GM23338 (cell line): ENCODE measurements around the gene FASTK. TPM values are rescaled to one million over a fixed set of nuclear protein-coding genes. Genes with fewer than 3 reads are reported as not detected.

Experiments
- ATAC-seq: fragments of 200-7000 bp; cut with Tn5 transposase; 3 replicates; pipeline ENCODE4 v1.9.1; 2020
- DNase-seq: peaks from one replicate; pipeline ENCODE4 v3.0.0-alpha.2; 2015; ENCODE audit warnings: low spot score
- H2AFZ ChIP-seq: fragments of 200-600 bp; sonication (generic); 2 replicates; pipeline ENCODE4 v1.8.0; 2016; ENCODE audit warnings: antibody characterized with exemption, mild to moderate bottlenecking, moderate library complexity
- H3F3A ChIP-seq: fragments of 200-600 bp; sonication (generic); replicated peaks from 2 replicates; pipeline ENCODE4 v1.8.0; 2017; ENCODE audit warnings: antibody characterized with exemption, mixed run types, low read depth
- H3K27ac ChIP-seq: fragments of 200-600 bp; sonication (generic); 2 replicates; pipeline ENCODE4 v1.6.1; 2016; ENCODE audit warnings: low read depth
- H3K27me3 ChIP-seq: fragments of 200-600 bp; sonication (generic); 2 replicates; pipeline ENCODE4 v1.8.0; 2016; ENCODE audit warnings: mild to moderate bottlenecking, mixed run types, moderate library complexity; ENCODE audit not compliant: insufficient read depth
- H3K36me3 ChIP-seq: fragments of 200-600 bp; sonication (generic); 2 replicates; pipeline ENCODE4 v1.8.0; 2016; ENCODE audit warnings: mild to moderate bottlenecking; ENCODE audit not compliant: insufficient read depth
- H3K4me1 ChIP-seq: fragments of 200-600 bp; sonication (generic); 2 replicates; pipeline ENCODE4 v1.8.0; 2016; ENCODE audit warnings: mild to moderate bottlenecking, moderate library complexity; ENCODE audit not compliant: insufficient read depth
- H3K4me2 ChIP-seq: fragments of 200-600 bp; sonication (generic); 2 replicates; pipeline ENCODE4 v1.7.1; 2017; ENCODE audit warnings: mixed run types
- H3K4me3 ChIP-seq: fragments of 200-600 bp; sonication (generic); 2 replicates; pipeline ENCODE4 v1.6.1; 2016; ENCODE audit warnings: mixed run types
- H3K79me2 ChIP-seq: fragments of 200-600 bp; sonication (generic); replicated peaks from 2 replicates; pipeline ENCODE4 v1.8.0; 2017; ENCODE audit warnings: mild to moderate bottlenecking; ENCODE audit not compliant: insufficient read depth
- H3K9me2 ChIP-seq: fragments of 200-600 bp; sonication (generic); 2 replicates; pipeline ENCODE4 v1.8.0; 2017; ENCODE audit not compliant: insufficient read depth
- H4K20me1 ChIP-seq: fragments of 200-600 bp; sonication (generic); replicated peaks from 2 replicates; pipeline ENCODE4 v1.8.0; 2017; ENCODE audit warnings: mild to moderate bottlenecking; ENCODE audit not compliant: insufficient read depth
- H3K27ac Mint-ChIP-seq: 2 replicates; pipeline ENCODE4 v1.8.0; 2020; ENCODE audit warnings: inconsistent platforms, mild to moderate bottlenecking, moderate library complexity, mixed read lengths
- H3K27me3 Mint-ChIP-seq: 3 replicates; pipeline ENCODE4 v1.8.0; 2022; ENCODE audit warnings: low read depth, mild to moderate bottlenecking, moderate library complexity, mixed read lengths, inconsistent platforms; ENCODE audit not compliant: insufficient read depth, poor library complexity
- H3K36me3 Mint-ChIP-seq: 3 replicates; pipeline ENCODE4 v1.8.0; 2021; ENCODE audit warnings: low read depth, mild to moderate bottlenecking, inconsistent platforms, moderate library complexity, mixed read lengths
- H3K4me1 Mint-ChIP-seq: 3 replicates; pipeline ENCODE4 v1.8.0; 2020; ENCODE audit warnings: mild to moderate bottlenecking, inconsistent platforms, mixed read lengths
- H3K4me3 Mint-ChIP-seq: 3 replicates; pipeline ENCODE4 v1.8.0; 2021; ENCODE audit warnings: moderate library complexity, mild to moderate bottlenecking, inconsistent platforms, mixed read lengths
- H3K9me3 Mint-ChIP-seq: 3 replicates; pipeline ENCODE4 v1.8.0; 2020; ENCODE audit warnings: moderate library complexity, mild to moderate bottlenecking, inconsistent platforms, mixed read lengths
- CREB1 ChIP-seq: fragments of 250-450 bp; sonication (Bioruptor Pico); IDR thresholded peaks from 2 replicates; pipeline ENCODE4 v1.5.0; 2020; ENCODE audit warnings: low read depth, mild to moderate bottlenecking, moderate library complexity
- CTCF ChIP-seq, 2 experiments: fragments of 200-600 bp in 1 of 2; sonication (generic) in 1 of 2; conservative IDR thresholded peaks; 2 replicates each; pipeline versions ENCODE4 v1.5.1 to v1.6.1; 2016 to 2017; ENCODE audit warnings: antibody characterized with exemption in 2 of 2, low read depth in 2 of 2, mild to moderate bottlenecking in 2 of 2, moderate library complexity in 1 of 2
- ETS1 ChIP-seq: IDR thresholded peaks from 2 replicates; pipeline ENCODE4 v1.6.1; 2016; ENCODE audit warnings: antibody characterized with exemption
- EZH2phosphoT487 ChIP-seq: fragments of 200-600 bp; sonication (generic); IDR thresholded peaks from one replicate; pipeline ENCODE4 v1.8.1; 2018; ENCODE audit warnings: antibody characterized with exemption; ENCODE audit not compliant: unreplicated experiment
- JUNB ChIP-seq: IDR thresholded peaks from one replicate; pipeline ENCODE4 v1.6.1; 2016; ENCODE audit warnings: antibody characterized with exemption; ENCODE audit not compliant: unreplicated experiment
- NANOG ChIP-seq: IDR thresholded peaks from 2 replicates; pipeline ENCODE4 v1.6.1; 2016; ENCODE audit warnings: antibody characterized with exemption, borderline replicate concordance
- POLR2AphosphoS5 ChIP-seq: IDR thresholded peaks from 2 replicates; pipeline ENCODE4 v1.6.1; 2016; ENCODE audit warnings: antibody characterized with exemption, low read depth
- REST ChIP-seq: IDR thresholded peaks from one replicate; pipeline ENCODE4 v1.6.1; 2018; ENCODE audit warnings: antibody characterized with exemption; ENCODE audit not compliant: unreplicated experiment
- STAT1 ChIP-seq: IDR thresholded peaks from one replicate; pipeline ENCODE4 v1.6.1; 2016; ENCODE audit warnings: antibody characterized with exemption; ENCODE audit not compliant: unreplicated experiment
- polyA plus RNA-seq: library from polyadenylated mRNA; unstranded; fragments of >200 nt; fragmentation: Nextera tagmentation; extraction: Ambion mirVana; gene quantifications from 2 replicates; pipeline ENCODE4 v1.2.1, GENCODE V29; 2016
- total RNA-seq: library from RNA; depleted of rRNA; stranded (reverse); fragments of >200 nt; shearing (Covaris generic); gene quantifications from 2 replicates; pipeline ENCODE4 v1.2.3, GENCODE V29; 2014

Gene FASTK
- total and polyA plus RNA-seq, 2 experiments from 2014 or later, result 37.4 to 57.4 TPM

GRCh38 chr7:151119055-151119415 is 38.4 kb upstream of the FASTK start (continued):
- no peak for TF ChIP-seq CTCF (conservative IDR thresholded peaks at IDR 0.05; ENCODE audit: low read depth in 2 of 2)
- no peak for TF ChIP-seq EZH2phosphoT487
- no peak for TF ChIP-seq NANOG
- no peak for TF ChIP-seq REST
- TF ChIP-seq CREB1 (CRISPR knock-in tag), result no peak
- no peak for TF ChIP-seq ETS1
- TF ChIP-seq STAT1, result no peak

- no peaks in the 10 kb centered on the region for H3K9me3 Mint-ChIP-seq
- Histone ChIP-seq H3K36me3 (no peaks in the 10 kb centered on the region; the same call in 1 of the 2 replicates), H3K79me2 (no peaks in the 10 kb centered on the region), H3K9me2 (no peaks in the 10 kb centered on the region), H3K4me1 (peaks cover 19% of the 10 kb centered on the region), H4K20me1 (peaks cover 32% of the 10 kb centered on the region), H3K4me3 (no peak overlapping the region), H2AFZ (no peak overlapping the region), H3K27ac (no peak overlapping the region), H3K27me3 (peaks cover 23% of the 10 kb centered on the region), H3F3A (peaks cover 10% of the 10 kb centered on the region), H3K4me2 (no peak overlapping the region)
- no peak overlapping the region; the same call in 2 of the 3 replicates for H3K4me3 Mint-ChIP-seq
- ATAC-seq (no peak), DNase-seq (no peak)
- peaks cover 21% of the 10 kb centered on the region for H3K4me1 Mint-ChIP-seq
- H3K27ac Mint-ChIP-seq, result no peak overlapping the region
- peaks cover 19% of the 10 kb centered on the region for H3K27me3 Mint-ChIP-seq
- H3K36me3 Mint-ChIP-seq, result peaks cover 28% of the 10 kb centered on the region
- TF ChIP-seq NANOG (no peak), EZH2phosphoT487 (no peak), JUNB (no peak), POLR2AphosphoS5 (no peak), REST (no peak)
Observed at GRCh38 chr7:151118108-151119054, 37.8 kb upstream of the FASTK start.
